GM18520 (cell line): ENCODE results near the gene PCCA.
"Not testable (repeated sequence)": the region's sequence is repeated elsewhere in the genome, so short reads cannot be mapped to it uniquely, and the experiment has no call there.

Experiments used
- ATAC-seq: cut with Tn5 transposase; IDR thresholded peaks from one replicate; pipeline ENCODE4 v1.9.1; 2021; ENCODE audit not compliant: unreplicated experiment

The PCCA gene, protein sequence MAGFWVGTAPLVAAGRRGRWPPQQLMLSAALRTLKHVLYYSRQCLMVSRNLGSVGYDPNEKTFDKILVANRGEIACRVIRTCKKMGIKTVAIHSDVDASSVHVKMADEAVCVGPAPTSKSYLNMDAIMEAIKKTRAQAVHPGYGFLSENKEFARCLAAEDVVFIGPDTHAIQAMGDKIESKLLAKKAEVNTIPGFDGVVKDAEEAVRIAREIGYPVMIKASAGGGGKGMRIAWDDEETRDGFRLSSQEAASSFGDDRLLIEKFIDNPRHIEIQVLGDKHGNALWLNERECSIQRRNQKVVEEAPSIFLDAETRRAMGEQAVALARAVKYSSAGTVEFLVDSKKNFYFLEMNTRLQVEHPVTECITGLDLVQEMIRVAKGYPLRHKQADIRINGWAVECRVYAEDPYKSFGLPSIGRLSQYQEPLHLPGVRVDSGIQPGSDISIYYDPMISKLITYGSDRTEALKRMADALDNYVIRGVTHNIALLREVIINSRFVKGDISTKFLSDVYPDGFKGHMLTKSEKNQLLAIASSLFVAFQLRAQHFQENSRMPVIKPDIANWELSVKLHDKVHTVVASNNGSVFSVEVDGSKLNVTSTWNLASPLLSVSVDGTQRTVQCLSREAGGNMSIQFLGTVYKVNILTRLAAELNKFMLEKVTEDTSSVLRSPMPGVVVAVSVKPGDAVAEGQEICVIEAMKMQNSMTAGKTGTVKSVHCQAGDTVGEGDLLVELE

DNA sequence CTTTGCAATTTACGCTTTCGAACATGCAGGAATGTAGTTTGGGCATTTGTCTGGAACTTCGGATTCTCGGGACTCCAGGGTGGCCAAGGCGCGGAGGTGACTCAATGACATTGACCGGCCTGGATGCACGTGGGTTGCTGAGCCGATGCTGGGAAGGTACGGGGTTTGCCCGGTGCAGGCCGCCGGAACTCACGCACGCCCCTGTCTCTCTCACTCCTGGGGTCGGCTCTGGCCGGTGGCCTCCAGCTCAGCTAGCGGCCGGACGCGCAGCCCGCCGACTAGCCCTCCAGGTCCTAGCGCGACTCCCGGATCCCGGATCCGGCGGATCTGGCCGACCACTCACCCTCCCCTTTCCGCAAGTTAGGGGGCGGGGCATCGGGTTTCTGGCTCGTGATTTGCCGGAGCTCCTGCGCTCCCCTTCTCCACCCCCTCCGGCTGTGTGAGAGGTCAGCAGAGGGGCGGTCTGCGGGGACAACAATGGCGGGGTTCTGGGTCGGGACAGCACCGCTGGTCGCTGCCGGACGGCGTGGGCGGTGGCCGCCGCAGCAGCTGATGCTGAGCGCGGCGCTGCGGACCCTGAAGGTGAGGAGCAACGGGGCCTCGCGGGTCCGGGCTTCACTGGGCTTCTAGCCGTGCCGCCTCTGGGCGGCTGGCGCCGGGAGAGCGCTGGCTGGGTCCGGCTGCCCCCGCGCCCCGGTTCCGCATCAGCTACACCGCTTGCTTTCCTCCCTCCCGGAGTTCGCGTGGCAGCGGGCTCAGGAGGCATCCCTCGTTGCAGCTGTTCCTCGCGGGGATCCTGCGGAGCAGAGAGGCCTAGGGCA, at the start of gene PCCA:
Gene PCCA, plus strand, starts transcription at position 450 of the 821 bp plus-strand sequence. Its CDS starts 28 bp downstream, at position 478.
- peak; percentile 94 for ATAC-seq

- no peak for ATAC-seq
These were observed 49.2 kb upstream of the PCCA start for GRCh38 chr13:100039740-100040139.

GRCh38 chr13:100040196-100040595, 48.7 kb upstream of the PCCA start:
- ATAC-seq, result no peak

GRCh38 chr13:100044936-100045335, 44.0 kb upstream of the PCCA start:
- ATAC-seq, result no peak

- no peak for ATAC-seq
These were observed 43.5 kb upstream of the PCCA start for GRCh38 chr13:100045355-100045754.

DNA sequence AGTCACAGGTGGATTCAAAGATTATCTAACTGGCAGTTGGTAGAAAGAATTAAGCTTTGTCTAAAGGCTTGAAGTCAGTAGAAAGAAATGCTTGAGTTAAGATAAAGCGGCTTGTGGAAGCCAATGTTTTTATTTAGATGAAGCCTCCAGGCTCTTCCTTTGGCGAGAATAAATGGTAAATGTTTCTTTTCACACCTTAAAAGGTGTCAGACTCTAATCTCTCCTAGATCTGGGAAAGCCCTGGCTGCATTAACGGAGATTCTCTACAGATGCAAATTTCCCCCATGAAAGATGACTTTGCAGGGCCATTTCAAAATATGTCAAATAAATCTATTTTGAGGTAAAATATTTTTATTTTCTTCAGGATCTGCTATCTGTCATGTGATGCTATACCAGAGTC, 37.8 kb upstream of the PCCA start:
- ATAC-seq, result no peak

- ATAC-seq, result no peak
These were observed 29.1 kb upstream of the PCCA start for GRCh38 chr13:100059827-100060226.

GRCh38 chr13:100063333-100063732, 25.6 kb upstream of the PCCA start:
- no peak for ATAC-seq

GRCh38 chr13:100063906-100064305, 25.0 kb upstream of the PCCA start:
- ATAC-seq, result no peak

DNA sequence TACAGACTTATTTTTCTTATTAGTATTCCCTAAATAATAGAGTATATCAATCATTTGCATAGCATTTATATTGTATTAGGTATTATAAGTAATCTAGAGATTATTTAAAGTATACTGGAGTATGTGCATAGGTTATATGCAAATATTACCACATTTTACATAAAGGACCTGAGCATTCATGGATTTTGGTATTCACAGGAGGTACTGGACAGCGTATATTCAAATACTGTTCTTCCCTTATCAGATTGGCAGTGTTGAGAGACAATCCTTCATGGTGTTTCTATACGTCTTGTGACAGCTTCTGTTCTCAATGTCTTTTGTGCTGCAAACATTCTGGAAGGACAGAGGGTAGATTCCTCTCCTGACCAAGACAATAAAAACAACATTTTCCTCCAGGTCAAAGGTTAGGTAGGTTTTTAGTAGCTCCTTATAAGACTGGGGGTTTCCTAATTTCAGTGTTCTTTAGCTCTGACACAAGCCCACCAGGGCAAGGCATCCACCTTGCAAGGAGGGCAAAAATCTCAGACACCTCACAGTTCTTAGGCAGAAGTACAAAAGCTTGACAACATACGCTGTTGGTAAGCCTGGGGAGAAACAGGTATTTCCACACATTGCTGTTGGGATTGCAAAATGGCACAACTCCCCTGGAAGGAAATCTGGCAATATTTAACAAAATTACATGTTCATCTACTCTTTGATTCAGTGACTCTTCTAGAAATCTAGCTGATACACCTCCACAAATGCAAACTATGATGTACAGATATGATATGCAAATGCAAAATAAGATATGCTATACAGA, 20.6 kb upstream of the PCCA start:
- ATAC-seq, result no peak

GRCh38 chr13:100069278-100069677, 19.6 kb upstream of the PCCA start:
- no peak for ATAC-seq

DNA sequence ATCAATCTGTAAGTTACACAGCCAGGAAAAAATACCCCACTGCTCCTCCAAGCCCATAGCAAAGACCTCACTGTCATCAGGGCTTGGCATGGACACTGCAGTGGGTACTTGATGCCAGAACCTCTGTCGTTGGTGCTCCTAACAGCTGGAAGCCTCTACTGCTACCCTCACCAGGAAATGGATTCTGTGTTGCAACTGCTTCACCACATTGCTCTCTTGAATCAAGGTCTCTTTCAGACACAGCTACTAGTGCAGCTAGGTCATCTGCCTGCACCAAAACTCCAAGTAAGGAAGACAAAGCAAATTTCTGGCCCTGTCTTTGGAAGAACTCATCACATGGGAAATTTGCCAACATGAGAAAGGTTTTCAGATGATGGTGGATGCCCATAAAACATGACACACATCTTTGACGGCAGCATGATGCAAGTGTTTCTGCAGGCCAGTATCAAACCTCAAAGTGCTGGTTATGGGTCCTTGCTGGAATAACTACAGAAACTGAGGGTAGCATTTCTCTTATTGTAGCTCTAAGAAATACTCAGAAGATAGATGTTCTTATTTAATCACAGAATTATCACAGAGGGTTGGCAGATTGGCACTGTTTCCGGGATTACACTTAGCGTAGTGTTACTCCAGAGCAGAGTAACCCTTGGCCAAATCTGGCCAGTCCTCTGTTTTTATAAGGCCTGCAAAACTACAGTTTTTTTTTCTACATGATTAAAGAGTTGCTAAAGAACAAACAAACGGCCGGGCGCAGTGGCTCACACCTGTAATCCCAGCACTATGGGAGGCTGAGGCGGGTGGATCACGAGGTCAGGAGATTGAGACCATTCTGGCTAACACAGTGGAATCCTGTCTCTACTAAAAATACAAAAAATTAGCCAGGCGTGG, 12.9 kb upstream of the PCCA start:
- no peak for ATAC-seq

- ATAC-seq, result not testable (repeated sequence)
These were observed 9.9 kb upstream of the PCCA start for GRCh38 chr13:100079003-100079402.

- not testable (repeated sequence) for ATAC-seq
These were observed 5.5 kb upstream of the PCCA start for GRCh38 chr13:100083401-100083800.

DNA sequence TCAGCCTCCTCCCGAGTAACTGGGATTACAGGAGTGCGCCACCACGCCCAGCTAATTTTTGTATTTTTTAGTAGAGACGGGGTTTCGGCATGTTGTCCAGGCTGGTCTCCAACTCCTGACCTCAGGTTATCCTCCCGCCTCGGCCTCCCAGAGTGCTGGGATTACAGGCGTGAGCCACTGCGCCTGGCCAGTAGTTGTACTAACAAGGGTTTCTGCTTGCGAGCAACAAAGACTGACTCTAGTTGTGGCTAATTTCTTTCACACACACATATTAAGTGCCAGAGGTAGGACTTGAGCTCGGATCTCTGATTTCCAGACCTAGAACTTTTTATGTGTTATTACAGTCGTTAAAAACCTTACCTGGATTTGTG, 635 bp upstream of the PCCA start:
- ATAC-seq, result no peak

DNA sequence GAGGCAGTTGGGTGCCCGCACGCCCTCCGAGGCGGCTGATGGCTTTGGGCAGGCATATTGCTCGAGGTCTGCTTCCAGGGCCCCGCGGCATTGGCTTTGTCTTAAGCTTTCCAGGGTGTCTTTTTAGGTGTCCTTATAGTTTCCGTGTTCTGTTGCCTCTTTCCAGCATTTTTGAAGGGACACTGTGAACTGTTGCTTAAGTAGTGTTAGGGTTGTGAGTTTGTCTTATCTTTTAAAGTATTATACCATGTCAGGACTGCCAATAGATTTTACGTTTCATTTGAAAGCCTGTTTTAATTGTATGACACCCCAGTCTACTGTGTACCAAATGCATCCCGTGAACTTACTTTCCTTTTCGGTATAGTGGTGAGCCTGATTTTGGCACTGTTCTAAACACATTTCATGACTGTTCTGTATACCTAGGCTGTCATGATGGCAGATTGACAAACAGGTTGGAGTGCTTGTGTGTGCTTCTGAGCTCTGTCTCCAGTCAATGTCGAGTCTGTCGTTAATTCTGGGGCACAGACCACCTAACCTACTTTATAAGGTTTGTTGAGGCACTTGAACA, 656 bp downstream of the PCCA start:
- no peak for ATAC-seq

- ATAC-seq, result no peak
These were observed 2.0 kb downstream of the PCCA start for GRCh38 chr13:100090861-100091260.

- no peak for ATAC-seq
These were observed 2.5 kb downstream of the PCCA start for GRCh38 chr13:100091391-100091790.

GRCh38 chr13:100092273-100092672, 3.4 kb downstream of the PCCA start:
- ATAC-seq, result not testable (repeated sequence)
